CD14-positive monocyte (primary cell): ENCODE measurements around the gene NYAP1. TPM values are rescaled to one million over a fixed set of nuclear protein-coding genes. Genes with fewer than 3 reads are reported as not detected.

ENCODE experiments used
- DNase-seq, 3 donors: peaks; one replicate each; pipeline ENCODE4 v3.0.0-alpha.2; 2011 to 2022
- H2AFZ ChIP-seq: 2 replicates; pipeline ENCODE4 v1.6.0; 2012; ENCODE audit warnings: mild to moderate bottlenecking, low read depth, low read length, inconsistent platforms; ENCODE audit not compliant: insufficient read depth, poor library complexity, severe bottlenecking
- H3K27ac ChIP-seq, 2 donors: 1 replicate in 1 of 2; 2 replicates in 1 of 2; pipeline ENCODE4 v1.5.1; 2012 to 2013; ENCODE audit warnings: low read length in 2 of 2, control low read depth in 1 of 2, inconsistent platforms in 1 of 2, low read depth in 1 of 2, mild to moderate bottlenecking in 1 of 2
- H3K27me3 ChIP-seq, 2 donors: one replicate each; pipeline versions ENCODE4 v1.6.0 to v1.6.1; 2011 to 2013; ENCODE audit warnings: low read length in 2 of 2; ENCODE audit not compliant: control insufficient read depth in 2 of 2, insufficient read depth in 2 of 2
- H3K36me3 ChIP-seq, 2 donors: replicated peaks in 1 of 2; 1 replicate in 1 of 2; 2 replicates in 1 of 2; pipeline versions ENCODE4 v1.5.1 to v1.6.1; 2012 to 2013; ENCODE audit warnings: low read length in 2 of 2, control low read depth in 1 of 2, inconsistent platforms in 1 of 2, mild to moderate bottlenecking in 1 of 2; ENCODE audit not compliant: insufficient read depth in 2 of 2, control insufficient read depth in 1 of 2
- H3K4me1 ChIP-seq, 2 donors: 1 replicate in 1 of 2; 2 replicates in 1 of 2; pipeline versions ENCODE4 v1.5.1 to v1.6.1; 2012 to 2013; ENCODE audit warnings: low read length in 2 of 2, control low read depth in 1 of 2, inconsistent platforms in 1 of 2, mild to moderate bottlenecking in 1 of 2, moderate library complexity in 1 of 2; ENCODE audit not compliant: insufficient read depth in 2 of 2, control insufficient read depth in 1 of 2
- H3K4me2 ChIP-seq: replicated peaks from 2 replicates; pipeline ENCODE3; 2012; ENCODE audit warnings: low read length, moderate library complexity, mild to moderate bottlenecking; ENCODE audit not compliant: poor library complexity, severe bottlenecking; ENCODE audit errors: extremely low read depth
- H3K4me3 ChIP-seq, 3 experiments: fragments of 200-600 bp in 1 of 3; sonication (generic) in 1 of 3; replicated peaks in 1 of 3; 1 replicate in 2 of 3; 2 replicates in 1 of 3; pipeline ENCODE4 v1.5.1; 2011 to 2013; ENCODE audit warnings: low read length in 3 of 3, mild to moderate bottlenecking in 3 of 3, control low read depth in 2 of 3, low read depth in 2 of 3, inconsistent platforms in 1 of 3, moderate library complexity in 1 of 3
- H3K79me2 ChIP-seq: 2 replicates; pipeline ENCODE4 v1.6.0; 2012; ENCODE audit warnings: mild to moderate bottlenecking, control low read depth, inconsistent platforms, low read length, moderate library complexity; ENCODE audit not compliant: insufficient read depth
- H3K9ac ChIP-seq: 2 replicates; pipeline ENCODE4 v1.6.0; 2017; ENCODE audit warnings: low read length, mild to moderate bottlenecking; ENCODE audit not compliant: insufficient read depth, poor library complexity, severe bottlenecking
- H3K9me3 ChIP-seq, 2 donors: replicated peaks in 1 of 2; 1 replicate in 1 of 2; 2 replicates in 1 of 2; pipeline versions ENCODE4 v1.5.1 to v1.6.1; 2012 to 2013; ENCODE audit warnings: low read length in 2 of 2, control low read depth in 1 of 2; ENCODE audit not compliant: control insufficient read depth in 1 of 2, insufficient read depth in 1 of 2
- H4K20me1 ChIP-seq: 2 replicates; pipeline ENCODE4 v1.6.0; 2012; ENCODE audit warnings: mild to moderate bottlenecking, low read length, control low read depth, moderate library complexity; ENCODE audit not compliant: insufficient read depth
- H3K27ac Mint-ChIP-seq, 7 donors: one replicate each; pipeline ENCODE4 v1.8.0; 2020; ENCODE audit warnings: mild to moderate bottlenecking in 7 of 7, mixed read lengths in 7 of 7, moderate library complexity in 6 of 7, inconsistent platforms in 2 of 7
- H3K27me3 Mint-ChIP-seq, 3 donors: one replicate each; pipeline ENCODE4 v1.8.0; 2021 to 2022; ENCODE audit warnings: low read depth in 3 of 3, mild to moderate bottlenecking in 3 of 3, mixed read lengths in 3 of 3, moderate library complexity in 3 of 3, inconsistent platforms in 1 of 3
- H3K36me3 Mint-ChIP-seq, 2 donors: one replicate each; pipeline ENCODE4 v1.8.0; 2020; ENCODE audit warnings: mixed read lengths in 2 of 2, inconsistent platforms in 1 of 2, mild to moderate bottlenecking in 1 of 2
- H3K4me1 Mint-ChIP-seq: one replicate; pipeline ENCODE4 v1.8.0; 2020; ENCODE audit warnings: mild to moderate bottlenecking, mixed read lengths
- H3K4me3 Mint-ChIP-seq, 2 donors: one replicate each; pipeline ENCODE4 v1.8.0; 2020; ENCODE audit warnings: mild to moderate bottlenecking in 2 of 2, mixed read lengths in 2 of 2, moderate library complexity in 1 of 2
- H3K9me3 Mint-ChIP-seq, 7 donors: one replicate each; pipeline ENCODE4 v1.8.0; 2020 to 2022; ENCODE audit warnings: mixed read lengths in 7 of 7, mild to moderate bottlenecking in 6 of 7, moderate library complexity in 6 of 7, inconsistent platforms in 2 of 7
- WGBS: methylation state at CpG from one replicate; pipeline ENCODE4 v1.1.5; 2013; ENCODE audit warnings: missing lambda C conversion rate; ENCODE audit not compliant: insufficient coverage; 5-methylcytosine and 5-hydroxymethylcytosine counted together
- intact Hi-C, 2 donors: fragments of 100-400 bp; cut with micrococcal nuclease; formaldehyde crosslinking; loops; one replicate each; pipeline versions ENCODE4 v1.15.0 to v1.15.1; 2023
- polyA plus RNA-seq, 3 donors: library from polyadenylated mRNA; depleted of rRNA in 1 of 3; unstranded in 2 of 3; stranded (reverse) in 1 of 3; fragments of 300-500 nt in 2 of 3; fragments of >200 nt in 1 of 3; fragmentation: Illumina TruSeq in 2 of 3; gene quantifications; 1 replicate in 2 of 3; 2 replicates in 1 of 3; pipeline ENCODE4 v1.2.3, GENCODE V29; 2012 to 2021
- TF ChIP-seq, protein P1 (sequence below): fragments of 200-600 bp; IDR thresholded peaks from one replicate; pipeline ENCODE4 v1.8.0; 2022; ENCODE audit warnings: antibody characterized with exemption, mild to moderate bottlenecking

NYAP1 gene
- polyA plus RNA-seq, 3 donors: not detected

DNA sequence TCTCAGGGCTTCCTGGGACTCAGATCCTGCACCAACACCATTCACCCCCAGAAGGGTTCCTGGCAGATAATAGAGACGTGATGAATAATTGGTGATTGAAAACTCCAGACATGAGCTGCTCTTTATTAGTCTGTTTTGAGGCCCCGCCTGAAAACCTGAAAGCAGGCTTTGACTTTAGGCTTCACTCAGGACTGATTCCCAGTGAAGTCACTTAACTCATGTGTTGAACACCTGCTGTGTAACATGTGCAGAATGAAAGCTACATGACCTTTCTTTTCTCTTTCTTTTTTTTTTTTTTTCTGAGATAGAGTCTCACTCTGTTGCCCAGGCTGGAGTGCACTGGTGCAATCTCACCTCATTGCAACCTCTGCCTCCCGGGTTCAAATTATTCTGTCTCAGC lies 28.5 kb upstream of the NYAP1 start:
- Histone ChIP-seq H3K9ac (no peak overlapping the region), H3K9me3 (no peaks in the 10 kb centered on the region), H2AFZ (no peak overlapping the region), H4K20me1 (no peaks in the 10 kb centered on the region), H3K27me3 (no peaks in the 10 kb centered on the region), H3K36me3 (peaks cover 3 to 20% of the 10 kb centered on the region in 2 donors), H3K27ac (no peak overlapping the region), H3K79me2 (no peaks in the 10 kb centered on the region), H3K4me2 (no peak overlapping the region), H3K4me1 (peaks cover 7% of the 10 kb centered on the region in 2 donors), H3K4me3 (no peak overlapping the region)
- intact Hi-C loops: no loop called here
- Mint-ChIP-seq H3K36me3 (peaks cover 13 to 27% of the 10 kb centered on the region in 2 donors), H3K4me3 (no peak overlapping the region), H3K9me3 (no peaks in the 10 kb centered on the region), H3K4me1 (peaks cover 16% of the 10 kb centered on the region), H3K27me3 (peaks cover 0 to 8% (median 6%) of the 10 kb centered on the region in 3 donors), H3K27ac (no peak overlapping the region)
- TF ChIP-seq, protein P1, sequence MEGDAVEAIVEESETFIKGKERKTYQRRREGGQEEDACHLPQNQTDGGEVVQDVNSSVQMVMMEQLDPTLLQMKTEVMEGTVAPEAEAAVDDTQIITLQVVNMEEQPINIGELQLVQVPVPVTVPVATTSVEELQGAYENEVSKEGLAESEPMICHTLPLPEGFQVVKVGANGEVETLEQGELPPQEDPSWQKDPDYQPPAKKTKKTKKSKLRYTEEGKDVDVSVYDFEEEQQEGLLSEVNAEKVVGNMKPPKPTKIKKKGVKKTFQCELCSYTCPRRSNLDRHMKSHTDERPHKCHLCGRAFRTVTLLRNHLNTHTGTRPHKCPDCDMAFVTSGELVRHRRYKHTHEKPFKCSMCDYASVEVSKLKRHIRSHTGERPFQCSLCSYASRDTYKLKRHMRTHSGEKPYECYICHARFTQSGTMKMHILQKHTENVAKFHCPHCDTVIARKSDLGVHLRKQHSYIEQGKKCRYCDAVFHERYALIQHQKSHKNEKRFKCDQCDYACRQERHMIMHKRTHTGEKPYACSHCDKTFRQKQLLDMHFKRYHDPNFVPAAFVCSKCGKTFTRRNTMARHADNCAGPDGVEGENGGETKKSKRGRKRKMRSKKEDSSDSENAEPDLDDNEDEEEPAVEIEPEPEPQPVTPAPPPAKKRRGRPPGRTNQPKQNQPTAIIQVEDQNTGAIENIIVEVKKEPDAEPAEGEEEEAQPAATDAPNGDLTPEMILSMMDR: no peak
- WGBS: 80% methylated on average over 1 of the region's 3 CpGs
- no peak for DNase-seq

DNA sequence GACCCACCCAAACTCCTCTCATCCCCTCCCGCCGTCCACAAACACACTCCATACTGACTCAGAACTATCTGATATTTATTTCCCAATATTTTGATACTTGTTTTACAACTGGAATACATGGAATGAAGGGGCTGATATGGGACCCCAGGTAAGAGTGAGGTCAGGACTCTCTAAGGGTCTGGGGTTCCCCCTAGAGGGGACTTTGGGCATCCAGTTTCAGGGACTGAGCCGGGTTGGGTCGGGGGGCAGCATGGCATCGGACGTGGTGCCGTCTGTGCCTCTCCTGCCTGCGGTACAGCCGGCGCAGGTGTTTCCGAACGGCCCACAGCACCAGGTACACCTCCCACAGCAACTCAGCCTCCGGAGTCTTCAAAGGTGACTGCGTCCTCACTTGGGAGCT lies 27.2 kb upstream of the NYAP1 start:
- no peaks in the 10 kb centered on the region for H3K9me3 Mint-ChIP-seq
- peaks cover 26 to 41% of the 10 kb centered on the region in 2 donors for H3K36me3 Mint-ChIP-seq
- peaks cover 8% of the 10 kb centered on the region for H3K4me1 Mint-ChIP-seq
- intact Hi-C loops: no loop called here
- Histone ChIP-seq H3K4me2 (no peak overlapping the region), H3K9ac (no peak overlapping the region), H2AFZ (no peak overlapping the region), H3K79me2 (no peaks in the 10 kb centered on the region), H3K4me3 (no peak overlapping the region), H3K4me1 (no peaks in the 10 kb centered on the region), H3K9me3 (no peaks in the 10 kb centered on the region), H4K20me1 (no peaks in the 10 kb centered on the region), H3K27me3 (no peaks in the 10 kb centered on the region), H3K27ac (no peak overlapping the region), H3K36me3 (peaks cover 7 to 31% of the 10 kb centered on the region in 2 donors)
- WGBS: 100% methylated on average over 2 of the region's 14 CpGs
- H3K27me3 Mint-ChIP-seq: peaks cover 1 to 8% (median 6%) of the 10 kb centered on the region in 3 donors
- no peak overlapping the region for H3K4me3 Mint-ChIP-seq
- DNase-seq: no peak
- no peak overlapping the region for H3K27ac Mint-ChIP-seq
- TF ChIP-seq, protein P1: no peak
